GM19193 (cell line): Measurements from ENCODE around the gene MAD1L1.

Experiments used
- POLR2A ChIP-seq: IDR thresholded peaks from 4 replicates; pipeline ENCODE4 v1.6.1; 2011; ENCODE audit not compliant: insufficient read depth, insufficient read length; ENCODE audit errors: extremely low read depth

MAD1L1 gene

GRCh38 chr7:2059964-2060700 lies 172.6 kb downstream of the MAD1L1 start:
- TF ChIP-seq POLR2A, result no peak

- TF ChIP-seq POLR2A, result no peak
These were observed 176.8 kb downstream of the MAD1L1 start for GRCh38 chr7:2055956-2056355.

GRCh38 chr7:2054927-2055326 lies 177.8 kb downstream of the MAD1L1 start:
- TF ChIP-seq POLR2A, result no peak

- no peak for TF ChIP-seq POLR2A
These were observed 179.3 kb downstream of the MAD1L1 start for GRCh38 chr7:2053395-2053794.

- TF ChIP-seq POLR2A, result no peak
These were observed 180.1 kb downstream of the MAD1L1 start for GRCh38 chr7:2052657-2053048.

GRCh38 chr7:2051707-2052656 lies 180.8 kb downstream of the MAD1L1 start:
- TF ChIP-seq POLR2A, result no peak

- TF ChIP-seq POLR2A, result no peak
These were observed 182.3 kb downstream of the MAD1L1 start for GRCh38 chr7:2050511-2050866.

GRCh38 chr7:2049782-2050510 lies 182.8 kb downstream of the MAD1L1 start:
- no peak for TF ChIP-seq POLR2A

- no peak for TF ChIP-seq POLR2A
These were observed 183.5 kb downstream of the MAD1L1 start for GRCh38 chr7:2049111-2049781.

- TF ChIP-seq POLR2A, result no peak
These were observed 184.2 kb downstream of the MAD1L1 start for GRCh38 chr7:2048531-2048930.

- no peak for TF ChIP-seq POLR2A
These were observed 184.7 kb downstream of the MAD1L1 start for GRCh38 chr7:2048006-2048405.

- no peak for TF ChIP-seq POLR2A
These were observed 185.9 kb downstream of the MAD1L1 start for GRCh38 chr7:2046581-2047565.

GRCh38 chr7:2045559-2046405 lies 187.0 kb downstream of the MAD1L1 start:
- TF ChIP-seq POLR2A, result no peak
